HPDE6-E6E7 (cell line): Measurements from ENCODE around the gene KIF25.

Experiments
- DNase-seq: peaks from one replicate; pipeline ENCODE4 v3.0.0; 2011; ENCODE audit warnings: missing footprints; ENCODE audit errors: extremely low spot score

Gene KIF25

DNA sequence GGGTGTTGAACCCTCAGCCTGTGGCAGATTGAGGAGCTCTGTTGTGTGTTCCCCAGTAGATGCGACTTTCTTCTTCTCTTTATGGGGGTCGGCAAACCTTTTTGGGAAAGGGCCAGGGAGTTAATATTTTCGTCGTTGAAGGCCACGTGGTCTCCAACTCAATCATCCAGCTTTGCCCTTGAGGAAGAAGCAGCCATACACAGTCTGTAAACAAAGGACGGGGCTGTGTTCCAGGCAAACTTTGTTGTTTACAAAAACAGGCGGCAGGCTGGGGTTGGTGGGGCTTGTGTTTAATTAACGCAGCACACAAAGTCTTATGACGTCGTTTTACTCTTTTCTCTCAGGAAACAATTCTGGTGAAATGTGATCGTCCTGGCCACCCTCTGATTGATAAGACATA is 20.2 kb downstream of the KIF25 start:
- no peak for DNase-seq

DNA sequence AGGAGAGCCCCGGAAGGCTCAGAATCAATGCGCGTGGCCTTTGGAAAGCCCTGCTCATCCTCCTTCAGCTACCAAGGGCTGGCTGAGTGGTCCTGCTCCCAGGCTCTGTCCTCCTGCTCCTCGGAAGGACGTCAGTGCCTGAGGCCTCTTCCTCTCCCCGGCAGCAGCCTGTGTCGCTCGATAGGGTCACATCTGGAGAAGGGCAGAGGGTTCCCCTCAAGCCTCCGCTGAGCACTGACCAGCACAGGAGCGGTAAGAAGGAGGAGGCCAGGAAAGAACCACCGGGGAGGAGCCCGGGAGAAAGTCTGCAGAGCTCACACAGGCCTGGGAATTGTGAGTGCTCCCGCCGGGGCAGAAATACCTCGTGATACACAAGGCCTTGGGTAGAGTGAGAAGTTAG is 21.2 kb downstream of the KIF25 start:
- no peak for DNase-seq

DNA sequence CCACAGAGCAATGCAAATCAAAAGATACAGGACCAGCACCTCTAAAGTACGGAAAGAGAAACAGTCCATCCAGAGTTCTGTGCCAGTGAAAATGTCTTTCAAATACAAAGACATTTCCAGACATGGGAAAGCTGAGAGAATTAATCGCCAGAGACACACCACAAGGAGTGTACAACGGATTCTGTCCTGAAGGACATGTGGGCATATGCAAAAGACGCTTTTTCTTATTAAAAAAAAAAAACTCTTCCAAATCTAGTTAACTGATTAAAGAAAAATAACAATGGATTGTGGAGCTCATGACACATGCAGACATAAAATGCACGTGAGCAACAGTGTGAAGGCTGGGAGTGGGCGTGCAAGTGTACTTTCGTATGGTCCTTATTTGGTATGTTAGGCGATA is 22.8 kb downstream of the KIF25 start:
- no peak for DNase-seq

DNA sequence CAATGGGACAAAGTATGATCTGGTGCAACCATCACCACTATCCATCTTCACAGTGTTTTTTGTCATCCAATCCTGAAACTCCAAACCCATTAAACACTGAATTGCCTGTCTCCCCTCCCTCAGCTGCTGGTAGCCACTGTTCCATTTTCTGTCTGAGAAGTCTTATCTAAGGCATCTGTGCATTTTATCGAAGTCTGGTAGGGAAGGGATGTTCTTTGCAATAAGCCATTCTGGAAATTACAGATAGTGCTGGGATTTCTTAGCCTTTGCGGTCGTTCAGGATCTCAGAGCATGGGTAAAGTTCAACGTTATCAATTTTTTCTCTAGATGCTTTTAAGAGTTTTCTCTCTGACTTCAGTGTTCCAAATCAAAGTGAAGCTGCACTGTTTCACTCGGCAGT is 24.1 kb downstream of the KIF25 start:
- DNase-seq: no peak

DNA sequence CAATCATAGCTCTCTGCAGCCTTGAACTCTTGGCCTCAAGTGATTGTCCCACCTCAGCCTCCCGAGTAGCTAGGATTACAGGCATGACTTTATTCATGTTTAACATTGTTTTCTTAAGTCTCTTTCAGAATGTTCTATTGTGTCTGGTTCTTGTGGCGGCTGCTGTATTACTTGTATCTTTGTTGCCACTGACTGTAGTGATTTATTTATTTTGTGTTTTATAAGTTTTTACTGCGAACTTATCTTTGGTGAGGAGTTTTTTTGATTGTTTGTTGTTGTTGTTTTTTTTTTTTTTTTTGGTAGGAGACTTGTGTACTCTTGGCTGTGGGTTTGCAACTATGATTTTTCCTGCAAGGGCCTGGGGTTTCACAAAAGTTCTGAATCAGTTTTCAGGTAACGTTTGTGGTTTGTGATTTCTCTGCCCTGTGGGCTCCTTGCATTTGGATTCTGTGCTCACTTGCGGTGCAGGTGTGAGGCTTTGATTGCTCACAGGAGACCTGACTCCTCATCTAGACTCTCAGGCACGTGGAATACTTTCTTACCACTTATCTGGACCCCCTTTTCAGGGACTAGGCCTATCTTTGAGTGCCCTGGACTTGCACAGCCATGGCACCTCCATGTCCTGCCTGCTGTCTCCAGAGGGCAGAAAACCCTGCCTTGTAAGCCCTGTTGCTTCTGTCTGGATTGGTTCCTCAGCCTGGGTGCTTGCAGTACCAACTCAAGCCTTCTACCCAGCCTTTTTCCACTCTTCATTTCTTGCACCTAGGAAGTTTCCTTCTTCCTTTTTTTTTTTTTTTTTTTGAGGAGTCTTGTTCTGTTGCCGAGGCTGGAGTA is 25.2 kb downstream of the KIF25 start:
- DNase-seq: no peak

DNA sequence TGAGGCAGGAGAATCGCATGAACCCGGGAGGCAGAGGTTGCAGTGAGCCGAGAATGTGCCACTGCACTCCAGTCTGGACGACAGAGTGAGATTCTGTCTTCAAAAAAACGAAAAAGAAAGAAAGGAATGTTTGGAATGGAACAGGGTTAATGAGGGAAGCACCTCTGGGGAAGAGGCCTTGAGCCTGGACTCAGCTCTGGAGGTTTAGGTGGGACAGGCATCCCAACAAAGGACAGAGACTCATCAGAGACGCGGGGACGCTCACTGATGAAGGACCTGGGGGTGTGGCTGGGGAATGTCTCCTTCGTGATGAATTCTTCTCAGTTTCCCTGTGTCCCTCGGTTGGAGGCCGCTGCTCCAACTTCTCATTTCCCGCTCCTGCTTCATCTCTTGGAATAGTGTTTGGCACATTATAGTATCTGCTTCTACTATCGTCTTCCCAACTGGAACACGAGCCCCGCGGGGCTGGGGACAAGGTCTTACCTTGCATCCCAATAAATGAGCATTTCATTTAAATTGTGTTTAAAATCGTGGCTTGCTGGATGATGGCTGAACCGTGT is 27.6 kb downstream of the KIF25 start:
- no peak for DNase-seq

DNA sequence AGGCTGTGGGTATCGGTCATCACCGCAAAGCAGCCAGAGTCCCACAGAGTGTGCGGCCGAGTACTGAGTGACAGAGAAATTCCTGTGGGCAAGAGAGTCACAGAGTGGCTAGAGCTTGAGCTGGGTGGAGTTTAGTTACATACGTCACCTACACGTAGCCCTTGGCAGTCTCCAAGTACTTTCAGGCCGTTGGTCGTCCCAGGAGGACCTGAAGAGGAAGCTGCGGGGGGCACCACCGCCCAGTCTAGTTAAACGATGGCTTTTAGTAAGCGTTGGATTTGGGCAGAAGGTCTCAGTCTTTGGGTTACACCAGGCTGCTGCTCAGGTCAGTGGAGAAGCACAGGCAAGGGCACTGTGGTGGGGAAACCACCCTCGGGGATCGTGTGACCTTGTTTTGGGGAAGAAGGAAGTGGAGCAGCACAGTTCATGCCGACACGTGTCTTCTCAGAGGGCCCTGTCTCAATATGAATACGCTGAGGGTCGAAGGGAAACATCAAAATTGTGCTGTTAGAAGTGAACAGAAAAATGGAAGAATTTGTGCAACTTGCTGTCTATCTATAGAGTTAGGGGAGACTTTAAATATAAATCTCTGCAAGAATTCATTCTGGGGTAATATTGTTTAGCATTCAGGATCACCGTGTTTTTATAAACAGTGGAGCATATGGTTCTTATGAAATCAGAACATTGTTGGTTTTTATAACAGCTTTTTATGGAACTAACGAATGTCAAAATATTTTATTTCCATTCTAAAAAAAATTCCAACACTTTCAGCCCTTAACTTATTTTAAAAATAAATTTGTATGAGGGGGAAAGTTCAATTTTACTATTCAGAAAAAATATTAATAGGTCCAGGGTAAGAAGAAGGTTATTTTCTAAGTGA is 28.6 kb downstream of the KIF25 start:
- no peak for DNase-seq

DNA sequence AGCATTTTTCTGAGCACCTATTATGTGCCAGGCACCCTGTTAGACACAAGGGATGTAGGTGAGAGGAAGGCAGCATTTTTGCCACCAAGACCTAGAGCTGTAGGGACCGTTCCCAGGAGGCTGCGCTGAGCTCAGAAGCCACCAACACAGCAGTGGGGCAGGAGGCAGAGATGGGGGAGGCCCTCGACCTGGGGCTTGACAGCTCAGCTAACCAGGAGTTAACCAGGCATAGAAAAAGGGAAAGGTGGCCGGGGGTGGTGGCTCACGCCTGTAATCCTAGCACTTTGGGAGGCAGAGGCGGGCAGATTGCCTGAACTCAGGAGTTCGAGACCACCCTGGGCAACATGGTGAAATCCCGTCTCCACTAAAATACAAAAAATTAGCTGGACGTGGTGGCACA is 29.5 kb downstream of the KIF25 start:
- DNase-seq: no peak

DNA sequence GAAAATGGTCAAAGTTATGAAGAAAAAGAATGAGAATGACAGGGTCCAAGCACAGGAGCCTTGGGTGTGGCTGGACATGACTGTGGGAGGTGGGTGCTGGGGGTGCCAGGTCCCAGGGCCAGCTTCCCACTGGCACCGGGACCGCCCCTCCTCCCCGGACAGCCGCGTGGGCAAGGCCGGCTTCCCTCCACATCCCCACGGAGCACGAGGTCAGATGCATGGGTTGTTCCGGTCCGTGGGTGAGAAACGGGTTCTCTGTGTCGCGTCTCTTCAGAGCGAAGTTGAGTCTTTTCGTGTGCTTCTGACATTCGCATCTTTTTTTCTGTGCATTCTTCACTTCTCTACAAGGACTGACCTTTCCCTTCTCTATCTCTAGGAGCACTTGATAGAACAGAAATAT is 30.1 kb downstream of the KIF25 start:
- no peak for DNase-seq

DNA sequence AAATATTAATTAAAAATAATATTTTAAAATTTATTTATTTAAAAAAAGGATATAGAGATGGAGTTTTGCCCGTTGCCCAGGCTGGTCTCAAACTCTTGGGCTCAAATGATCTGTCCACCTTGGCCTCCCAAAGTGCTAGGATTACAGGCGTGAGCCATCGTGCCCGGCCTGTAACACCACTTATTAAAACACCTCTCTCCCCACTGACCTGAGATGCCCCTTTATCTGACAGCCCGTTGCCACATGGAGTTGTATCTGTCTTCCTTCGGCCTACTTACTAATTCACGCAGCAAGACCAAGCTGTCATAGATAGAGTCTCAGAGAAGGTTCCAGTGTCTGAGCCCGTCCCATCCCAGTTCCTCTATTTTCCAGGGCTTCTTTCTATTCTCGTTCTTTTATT is 30.7 kb downstream of the KIF25 start:
- DNase-seq: no peak

DNA sequence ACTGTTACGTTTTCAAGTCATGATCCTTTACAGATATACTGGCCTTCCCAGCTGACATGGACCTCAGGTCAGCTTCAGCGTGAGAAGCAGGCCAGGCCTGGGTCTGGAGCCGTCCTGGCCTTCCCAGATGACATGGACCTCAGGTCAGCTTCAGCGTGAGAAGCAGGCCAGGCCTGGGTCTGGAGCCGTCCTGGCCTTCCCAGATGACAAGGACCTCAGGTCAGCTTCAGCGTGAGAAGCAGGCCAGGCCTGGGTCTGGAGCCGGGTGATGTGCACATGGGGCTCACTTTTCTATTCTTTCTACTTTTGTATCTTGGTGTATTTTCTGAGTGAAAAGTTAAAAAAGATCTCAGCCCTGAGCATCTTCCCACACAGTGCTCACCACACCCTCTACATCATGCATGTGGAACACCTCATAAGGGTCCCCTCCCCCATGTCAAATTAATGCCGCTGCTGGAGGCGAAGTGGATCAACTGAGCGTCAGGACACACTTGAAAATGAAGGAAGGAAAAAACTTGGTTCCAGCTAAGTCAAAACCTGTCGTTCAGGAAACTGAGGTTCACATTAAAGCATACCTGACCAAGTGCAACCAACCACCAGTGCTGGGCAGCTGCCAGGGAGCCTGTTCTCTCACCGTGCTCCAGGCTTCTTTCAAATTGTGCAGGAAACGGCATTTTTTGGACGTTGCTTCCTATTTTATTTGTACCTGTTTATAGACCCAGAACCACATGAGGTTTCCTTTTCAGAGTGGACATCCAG is 32.2 kb downstream of the KIF25 start:
- DNase-seq: no peak

DNA sequence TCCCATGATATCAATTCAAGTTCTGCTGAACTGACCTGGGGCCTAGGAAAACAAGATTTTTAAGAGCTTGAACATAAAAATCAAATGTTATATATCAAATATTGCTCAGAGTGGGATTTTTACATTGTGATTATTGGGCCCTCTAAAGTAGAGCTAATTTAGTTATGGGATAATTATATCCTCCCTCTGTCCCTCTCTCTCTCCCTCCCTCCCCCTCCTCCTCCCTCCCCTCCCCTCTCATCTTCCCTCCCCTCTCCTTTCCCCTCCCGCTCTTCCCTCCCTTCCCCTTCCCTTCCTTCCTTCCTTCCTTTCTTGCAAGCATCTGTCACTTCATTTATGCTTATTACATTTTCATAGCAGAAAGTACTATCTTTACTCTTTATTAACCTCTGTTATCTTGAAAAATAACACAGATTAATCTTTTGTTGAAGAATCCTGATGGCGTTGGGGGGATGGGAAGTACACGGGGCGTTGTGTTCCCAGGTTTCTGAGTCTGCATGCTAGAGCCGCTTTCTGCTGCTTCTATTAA is 32.8 kb downstream of the KIF25 start:
- no peak for DNase-seq

DNA sequence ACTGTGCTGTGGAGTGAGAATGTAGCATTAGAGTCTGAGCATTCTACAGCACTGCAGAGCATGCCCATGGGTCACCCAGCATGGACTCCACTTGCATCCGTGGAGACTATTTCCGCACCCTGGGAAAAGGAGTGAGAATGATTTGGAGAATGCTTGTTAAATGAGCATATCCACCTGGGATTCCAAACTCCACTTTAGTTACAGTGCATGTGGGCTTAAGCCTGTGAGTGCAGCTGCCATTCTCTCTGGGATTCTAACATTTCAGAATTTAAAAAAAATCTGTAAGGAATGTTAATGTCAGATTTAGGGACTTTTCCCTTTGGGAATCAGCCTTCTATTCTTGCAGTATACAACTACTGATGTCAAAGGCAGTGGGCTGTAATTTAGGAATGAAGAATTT is 33.4 kb downstream of the KIF25 start:
- DNase-seq: no peak

DNA sequence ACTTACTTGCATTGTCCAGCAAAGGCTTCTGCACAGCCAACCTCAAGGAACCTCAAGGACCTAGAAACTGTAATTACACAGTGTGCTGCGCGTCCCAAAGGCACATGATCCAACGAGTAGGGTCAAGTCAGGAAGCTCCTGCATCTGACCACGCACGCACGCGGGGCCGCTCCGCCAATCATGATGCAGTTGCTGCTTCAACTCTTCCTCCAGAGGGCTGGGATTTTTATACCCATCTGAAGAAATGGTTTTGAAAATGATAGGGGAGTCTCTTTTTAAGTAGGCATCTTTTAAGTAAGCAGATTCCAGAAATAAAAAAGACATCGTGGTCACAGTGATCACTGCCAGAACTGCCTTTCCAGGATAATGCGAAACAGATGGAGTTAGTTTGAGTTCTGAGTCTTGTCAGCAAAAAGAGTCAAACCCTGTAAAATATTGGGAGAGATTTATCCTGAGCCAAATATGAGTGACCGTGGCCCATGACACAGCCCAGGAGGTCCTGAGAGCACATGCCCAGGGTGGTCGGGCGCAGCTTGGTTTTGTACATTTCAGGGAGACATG is 34.0 kb downstream of the KIF25 start:
- DNase-seq: no peak

DNA sequence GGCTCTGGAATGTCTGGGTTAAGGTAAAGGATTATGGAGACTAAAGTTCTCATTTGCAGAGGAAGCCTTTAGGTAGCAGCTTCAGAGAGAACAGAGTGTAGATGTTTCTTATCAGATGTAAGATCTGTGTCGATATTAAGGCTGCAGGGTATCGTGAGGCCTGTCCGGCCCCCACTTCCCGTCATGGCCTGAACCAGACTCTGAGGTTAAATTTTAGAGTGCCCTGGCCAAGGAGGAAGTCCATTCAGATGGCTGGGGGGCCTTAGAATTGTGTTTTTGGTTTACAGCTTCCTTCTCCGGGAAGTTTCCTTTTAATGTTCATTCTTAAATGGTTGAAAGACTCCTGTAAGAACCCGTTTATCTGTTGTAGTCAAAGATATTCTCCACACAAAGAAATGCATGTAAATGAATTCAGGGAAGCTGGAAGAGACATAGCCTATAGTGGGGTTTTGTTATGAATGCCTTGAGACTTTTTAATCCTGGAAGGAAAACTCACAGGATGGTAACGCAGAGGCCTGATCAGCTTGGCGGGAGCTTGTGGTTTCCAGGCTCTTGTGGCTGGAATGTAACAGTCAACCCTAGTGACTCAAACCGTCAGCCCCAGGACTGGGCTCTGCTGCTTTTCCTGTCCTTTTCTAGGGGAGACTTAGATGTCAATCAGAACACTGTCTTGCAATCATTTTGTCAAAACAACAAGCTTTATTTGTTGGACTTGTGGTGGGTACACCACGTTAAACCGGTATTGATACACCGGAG is 34.7 kb downstream of the KIF25 start:
- no peak for DNase-seq

DNA sequence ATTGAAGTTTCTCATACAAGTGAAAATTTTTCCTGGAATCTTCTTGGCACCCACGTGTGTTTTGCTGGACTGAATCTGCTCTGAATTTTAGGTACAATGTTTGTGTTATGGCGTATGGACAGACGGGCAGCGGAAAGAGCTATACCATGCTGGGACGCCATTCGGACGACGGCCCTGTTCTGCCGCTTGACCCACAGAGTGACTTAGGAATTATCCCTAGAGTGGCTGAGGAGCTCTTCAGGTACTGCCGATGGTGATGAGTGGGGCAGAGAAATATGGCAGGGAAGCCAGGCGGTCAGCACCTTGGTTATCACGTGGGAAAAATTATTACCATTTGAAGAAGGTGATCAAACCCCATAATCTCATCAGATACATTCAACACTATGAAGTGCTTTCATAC is 36.3 kb downstream of the KIF25 start:
- no peak for DNase-seq

DNA sequence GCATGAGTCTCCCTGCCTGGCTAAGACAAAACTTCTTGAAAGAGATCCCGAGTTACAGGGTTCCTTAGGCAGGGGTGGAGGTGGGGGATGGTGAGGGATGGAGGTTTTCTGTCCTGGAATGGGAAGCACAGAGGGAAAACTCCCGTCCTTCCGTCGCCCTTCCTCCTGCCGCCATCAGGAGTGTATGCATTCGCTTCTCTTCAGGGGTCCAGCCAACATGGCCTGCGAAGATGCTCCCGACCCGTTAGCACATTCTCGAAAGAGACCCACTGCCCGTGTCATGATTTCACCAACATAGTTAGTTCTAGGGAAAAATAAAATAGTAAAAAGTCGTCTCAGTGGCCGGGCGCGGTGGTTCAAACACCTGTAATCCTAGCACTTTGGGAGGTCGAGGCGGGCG is 37.1 kb downstream of the KIF25 start:
- DNase-seq: no peak

DNA sequence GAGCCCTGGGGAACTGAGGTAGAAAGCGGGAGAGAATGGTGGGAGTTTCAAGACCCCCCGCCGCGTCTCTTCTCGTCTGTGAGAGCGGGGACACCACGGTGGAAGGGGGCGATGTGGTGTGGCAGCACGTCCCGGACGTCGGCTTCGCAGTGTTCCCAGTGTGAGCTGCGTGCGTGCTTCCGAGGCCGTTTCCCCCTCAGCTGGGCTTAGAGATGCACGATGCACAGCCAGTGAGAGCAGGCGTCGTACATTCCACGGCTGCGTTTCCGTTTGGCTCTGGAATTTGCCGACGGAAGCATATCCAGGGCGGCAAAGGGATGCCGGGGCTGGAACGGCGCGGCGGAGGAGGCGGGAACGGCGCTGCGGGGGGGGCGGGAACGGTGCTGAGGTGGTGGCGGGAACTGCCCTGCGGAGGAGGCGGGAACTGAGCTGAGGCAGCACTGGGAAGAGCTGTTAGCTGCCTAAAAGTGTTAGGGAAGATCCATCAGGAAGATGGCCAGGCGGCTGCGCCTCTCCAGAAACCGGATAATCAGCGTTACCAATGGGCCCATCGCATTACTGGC is 37.7 kb downstream of the KIF25 start:
- no peak for DNase-seq

DNA sequence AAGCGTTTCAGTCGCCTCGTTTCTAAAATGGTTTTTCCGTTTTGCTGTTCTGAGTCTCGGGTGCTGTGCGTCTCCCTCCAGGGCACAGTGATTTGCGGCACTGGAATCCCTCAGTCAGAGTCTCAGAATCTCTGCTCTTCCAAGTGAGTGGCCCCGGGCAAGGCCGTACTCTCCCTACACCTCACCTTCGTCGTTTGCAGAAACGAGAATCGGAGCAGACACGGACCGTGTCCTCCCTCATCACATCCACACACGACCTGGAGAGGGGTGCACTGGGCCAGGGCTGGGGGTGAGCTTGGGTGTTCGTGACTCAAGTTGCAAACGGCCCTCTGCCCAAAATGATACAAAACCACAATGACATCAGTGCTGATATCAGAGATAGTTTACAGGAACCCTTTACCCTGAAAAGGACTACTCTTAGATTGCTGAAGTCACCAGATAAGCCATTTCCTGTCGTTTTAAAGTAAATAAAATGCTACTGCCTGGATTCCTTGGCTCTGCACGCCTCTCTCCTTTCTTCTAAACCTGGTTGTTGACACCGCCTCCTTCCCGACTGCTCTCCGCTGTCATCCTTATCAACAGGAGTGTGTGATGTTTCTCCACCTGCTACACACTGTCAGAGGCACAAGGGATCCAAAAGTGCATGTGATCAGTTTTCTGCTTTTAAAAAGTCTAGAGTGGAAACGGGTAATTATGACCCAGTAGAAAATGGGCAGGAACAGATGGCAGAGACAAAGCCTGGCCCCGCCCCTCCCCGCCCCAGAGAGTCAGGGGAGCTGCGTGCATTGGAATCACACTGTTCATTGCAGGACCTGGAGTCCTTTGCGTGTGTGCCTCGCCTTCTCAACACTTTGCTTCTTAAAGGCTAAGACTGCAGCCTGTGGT is 38.4 kb downstream of the KIF25 start:
- DNase-seq: no peak
